Psoas muscle (tissue), 8 donors: Measurements from ENCODE around the gene ZIC4. TPM values are rescaled to one million over a fixed set of nuclear protein-coding genes. Genes with fewer than 3 reads are reported as not detected.

ENCODE experiments used
- ATAC-seq, 4 donors: fragments of 200-7000 bp; cut with Tn5 transposase; one replicate each; pipeline ENCODE4 v1.9.1; 2020; ENCODE audit warnings: moderate library complexity in 3 of 4, mild to moderate bottlenecking in 2 of 4
- DNase-seq, 2 donors: peaks; one replicate each; pipeline ENCODE4 v3.0.0-alpha.2; 2020
- H3K27ac ChIP-seq: fragments of 200-600 bp; one replicate; pipeline ENCODE4 v1.8.0; 2022
- H3K27me3 ChIP-seq, 3 donors: fragments of 200-600 bp in 1 of 3; one replicate each; pipeline versions ENCODE4 v1.6.1 to v1.8.0; 2013 to 2022; ENCODE audit warnings: low read length in 2 of 3, mild to moderate bottlenecking in 2 of 3, moderate library complexity in 1 of 3; ENCODE audit not compliant: insufficient read depth in 3 of 3
- H3K36me3 ChIP-seq, 2 donors: fragments of 200-600 bp in 1 of 2; one replicate each; pipeline versions ENCODE4 v1.6.1 to v1.8.0; 2013 to 2022; ENCODE audit warnings: low read depth in 1 of 2, mild to moderate bottlenecking in 1 of 2, moderate library complexity in 1 of 2; ENCODE audit not compliant: insufficient read depth in 1 of 2
- H3K4me1 ChIP-seq: fragments of 200-600 bp; one replicate; pipeline ENCODE4 v1.8.0; 2022
- H3K4me3 ChIP-seq: fragments of 200-600 bp; one replicate; pipeline ENCODE4 v1.8.0; 2022; ENCODE audit warnings: mild to moderate bottlenecking
- H3K9me3 ChIP-seq: fragments of 200-600 bp; one replicate; pipeline ENCODE4 v1.8.0; 2022
- WGBS, 3 donors: extraction: QIAGEN DNeasy Blood & Tissue Kit; methylation state at CpG; one replicate each; pipeline versions ENCODE4 v1.1.6 to v1.1.7; 2013; 5-methylcytosine and 5-hydroxymethylcytosine counted together
- intact Hi-C, 2 donors: fragments of 100-400 bp; cut with DNase I; formaldehyde crosslinking; loops; one replicate each; pipeline versions ENCODE4 v1.11.0 to v1.14.2; 2022
- polyA plus RNA-seq, 3 donors: library from polyadenylated mRNA; stranded (reverse); fragments of 200-250 nt; gene quantifications; one replicate each; pipeline ENCODE4 v1.2.3, GENCODE V29; 2013
- total RNA-seq, 4 donors: library from RNA; stranded (reverse); fragmentation: NEBNext Ultra II Directional in 2 of 4; extraction: Animal tissue kit (Norgen Biotek cat#: 25700) in 2 of 4; gene quantifications; one replicate each; pipeline versions ENCODE4 v1.2.1 to v1.2.4, GENCODE V29; 2021 to 2023
- TF ChIP-seq, protein P1 (sequence below): fragments of 200-600 bp; IDR thresholded peaks from one replicate; pipeline ENCODE4 v1.8.0; 2022; ENCODE audit warnings: antibody characterized with exemption
- donor health status: healthy with polysubstance abuse.
- donor health status: DM: no; HTN: no; CAD: no; lungs with moderate emphysema.
- donor health status: Bipolar disorder and iron deficiency.
- donor health status: healthy.
- donor health status: DM: yes; HTN: yes; CAD: no.
- donor health status: DM: no; HTN: no; CAD: no.
- donor health status: DM: no; HTN: no; CAD: no.
- donor health status: DM: yes; HTN: yes; CAD: no.

The ZIC4 gene
- total and polyA plus RNA-seq, 7 donors, result 0.10 to 1.00 (median 0.46) TPM

DNA sequence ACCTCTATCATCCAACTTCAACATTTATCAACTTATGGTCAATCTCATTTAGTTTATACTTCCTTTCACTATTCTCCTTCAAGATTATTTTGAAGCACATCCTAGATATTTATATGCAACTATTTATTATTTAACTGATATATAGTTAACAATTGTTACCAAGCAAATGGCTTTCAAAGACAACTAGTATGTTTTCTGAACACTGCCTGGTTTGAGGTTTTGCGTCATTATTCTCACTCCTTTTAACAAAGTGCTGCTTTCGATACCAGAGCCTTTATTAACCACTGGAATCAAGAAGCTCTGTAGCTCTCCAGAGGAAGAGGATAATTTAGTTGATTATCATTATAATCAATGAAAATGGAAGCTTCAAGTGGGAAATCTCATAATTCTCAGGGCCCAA, 22.4 kb upstream of the ZIC4 start:
- intact Hi-C loops, result no loop called here
- Histone ChIP-seq H3K27me3 (peaks cover 2 to 6% (median 3%) of the 10 kb centered on the region in 3 donors), H3K4me1 (no peaks in the 10 kb centered on the region), H3K4me3 (no peak overlapping the region), H3K36me3 (no peaks in the 10 kb centered on the region), H3K9me3 (no peaks in the 10 kb centered on the region), H3K27ac (no peak overlapping the region)
- WGBS, 3 donors, result 95 to 98% (median 96%) methylated on average over 2 of the region's 2 CpGs
- ATAC-seq (no peak), DNase-seq (no peak)
- TF ChIP-seq, protein P1, sequence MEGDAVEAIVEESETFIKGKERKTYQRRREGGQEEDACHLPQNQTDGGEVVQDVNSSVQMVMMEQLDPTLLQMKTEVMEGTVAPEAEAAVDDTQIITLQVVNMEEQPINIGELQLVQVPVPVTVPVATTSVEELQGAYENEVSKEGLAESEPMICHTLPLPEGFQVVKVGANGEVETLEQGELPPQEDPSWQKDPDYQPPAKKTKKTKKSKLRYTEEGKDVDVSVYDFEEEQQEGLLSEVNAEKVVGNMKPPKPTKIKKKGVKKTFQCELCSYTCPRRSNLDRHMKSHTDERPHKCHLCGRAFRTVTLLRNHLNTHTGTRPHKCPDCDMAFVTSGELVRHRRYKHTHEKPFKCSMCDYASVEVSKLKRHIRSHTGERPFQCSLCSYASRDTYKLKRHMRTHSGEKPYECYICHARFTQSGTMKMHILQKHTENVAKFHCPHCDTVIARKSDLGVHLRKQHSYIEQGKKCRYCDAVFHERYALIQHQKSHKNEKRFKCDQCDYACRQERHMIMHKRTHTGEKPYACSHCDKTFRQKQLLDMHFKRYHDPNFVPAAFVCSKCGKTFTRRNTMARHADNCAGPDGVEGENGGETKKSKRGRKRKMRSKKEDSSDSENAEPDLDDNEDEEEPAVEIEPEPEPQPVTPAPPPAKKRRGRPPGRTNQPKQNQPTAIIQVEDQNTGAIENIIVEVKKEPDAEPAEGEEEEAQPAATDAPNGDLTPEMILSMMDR, result no peak

DNA sequence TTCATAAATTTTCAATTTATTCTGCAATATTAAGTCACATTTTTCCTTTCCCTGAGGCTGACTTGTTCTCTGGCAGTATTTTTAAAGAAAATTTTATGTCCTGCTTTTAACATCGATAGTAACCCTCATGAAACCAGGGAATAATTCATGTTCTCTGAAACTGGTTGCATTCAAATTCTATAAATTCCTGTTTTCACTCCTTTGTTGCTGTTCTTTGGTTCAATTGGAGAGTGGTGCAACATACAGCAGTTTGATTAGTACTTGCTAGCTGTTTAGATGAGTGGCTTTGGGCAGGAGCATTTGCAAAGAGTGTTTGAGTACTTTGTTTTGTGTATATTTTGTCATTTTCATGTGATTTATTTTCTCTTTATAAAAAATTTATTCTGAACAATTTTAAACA, 22.0 kb upstream of the ZIC4 start:
- TF ChIP-seq, protein P1, result no peak
- intact Hi-C loops, result no loop called here

GRCh38 chr3:147427746-147428145, 21.4 kb upstream of the ZIC4 start:
- H3K4me1 ChIP-seq, result no peaks in the 10 kb centered on the region
- H3K9me3 ChIP-seq, result no peaks in the 10 kb centered on the region
- H3K4me3 ChIP-seq, result no peak overlapping the region
- ATAC-seq (no peak), DNase-seq (no peak)
- WGBS, 3 donors, result 81 to 88% (median 81%) methylated on average over 3 of the region's 3 CpGs
- intact Hi-C loops, result no loop called here
- H3K27ac ChIP-seq, result no peak overlapping the region
- TF ChIP-seq, protein P1, result no peak
- peaks cover 3 to 11% (median 4%) of the 10 kb centered on the region in 3 donors for H3K27me3 ChIP-seq
- H3K36me3 ChIP-seq, result no peaks in the 10 kb centered on the region

More for the DNA sequence above, 22.0 kb upstream of the ZIC4 start:
- no peaks in the 10 kb centered on the region for H3K36me3 ChIP-seq
- H3K27me3 ChIP-seq, result peaks cover 2 to 6% (median 3%) of the 10 kb centered on the region in 3 donors
- H3K4me3 ChIP-seq, result no peak overlapping the region
- no peaks in the 10 kb centered on the region for H3K9me3 ChIP-seq
- no peaks in the 10 kb centered on the region for H3K4me1 ChIP-seq
- WGBS, 3 donors, result 69 to 77% (median 73%) methylated on average over 1 of the region's 1 CpG
- ATAC-seq (no peak), DNase-seq (no peak)
- no peak overlapping the region for H3K27ac ChIP-seq

GRCh38 chr3:147426931-147427330, 20.6 kb upstream of the ZIC4 start:
- DNase-seq, result no peak

More at GRCh38 chr3:147426931-147427330, 20.6 kb upstream of the ZIC4 start:
- Histone ChIP-seq H3K4me1 (no peaks in the 10 kb centered on the region), H3K36me3 (no peaks in the 10 kb centered on the region), H3K4me3 (no peak overlapping the region), H3K27ac (no peak overlapping the region), H3K9me3 (no peaks in the 10 kb centered on the region), H3K27me3 (peaks cover 3 to 16% (median 4%) of the 10 kb centered on the region in 3 donors)
- TF ChIP-seq, protein P1, result no peak
- 97 to 98% (median 97%) methylated on average over 2 of the region's 2 CpGs for WGBS, 3 donors
- ATAC-seq, result no peak
- intact Hi-C loops, result no loop called here
